G401 (cell line): ENCODE results near the gene KDM6A. TPM values are rescaled to one million over a fixed set of nuclear protein-coding genes. Genes with fewer than 3 reads are reported as not detected.
"Not testable (repeated sequence)": the region's sequence is repeated elsewhere in the genome, so short reads cannot be mapped to it uniquely, and the experiment has no call there.

ENCODE experiments used
- DNase-seq: peaks from one replicate; pipeline ENCODE4 v3.0.0-alpha.2; 2015; ENCODE audit warnings: low spot score
- in situ Hi-C: cut with HindIII; loops from 2 replicates; pipeline ENCODE4 v1.10.0; 2016; ENCODE audit warnings: low sequenced_read_pairs, mixed read lengths
- total RNA-seq: library from RNA; depleted of rRNA; stranded (reverse); fragments of >200 nt; shearing (Covaris generic); gene quantifications from 2 replicates; pipeline ENCODE4 v1.2.3, GENCODE V29; 2014

The KDM6A gene
- total RNA-seq, 1 experiment from 2014 or later: 17.3 TPM

DNA sequence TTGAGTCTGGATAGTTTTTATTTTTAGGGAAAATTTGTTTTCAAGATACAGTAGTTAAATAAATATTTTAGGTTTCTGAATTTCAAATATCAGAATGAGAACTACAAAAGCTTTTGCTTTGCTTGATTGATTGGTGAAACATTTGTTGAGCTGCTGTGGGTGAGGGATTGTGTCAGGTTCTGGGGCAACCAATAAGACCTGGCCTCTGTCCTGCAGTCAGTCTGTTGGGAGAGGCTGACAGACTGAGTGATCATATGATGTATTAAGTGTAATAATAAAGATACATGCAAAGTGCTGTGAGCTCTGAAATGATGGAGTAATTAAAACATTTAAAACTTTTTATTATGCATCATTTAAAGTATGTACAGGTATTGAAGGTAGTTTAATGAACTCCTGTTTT lies 9.6 kb downstream of the KDM6A start:
- no peak for DNase-seq
- in situ Hi-C loops: no loop called here

DNA sequence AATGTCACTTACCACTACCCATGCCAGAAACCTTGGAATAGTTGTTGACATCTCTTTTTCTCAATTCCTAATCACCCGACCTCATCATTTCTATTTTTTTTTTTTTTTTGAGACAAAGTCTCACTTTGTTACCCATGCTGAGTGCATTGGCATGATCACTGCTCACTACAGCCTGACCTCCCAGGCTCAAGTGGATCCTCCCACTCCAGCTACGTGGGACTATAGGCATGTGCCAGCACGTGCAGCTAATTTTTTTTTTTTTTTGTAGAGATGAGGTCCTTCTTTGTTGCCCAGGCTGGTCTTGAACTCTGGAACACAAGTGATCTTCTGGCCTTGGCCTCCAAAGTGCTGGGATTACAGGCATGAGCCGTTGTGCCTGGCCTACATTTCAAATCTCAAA lies 12.0 kb downstream of the KDM6A start:
- no peak for DNase-seq
- in situ Hi-C loops: no loop called here

DNA sequence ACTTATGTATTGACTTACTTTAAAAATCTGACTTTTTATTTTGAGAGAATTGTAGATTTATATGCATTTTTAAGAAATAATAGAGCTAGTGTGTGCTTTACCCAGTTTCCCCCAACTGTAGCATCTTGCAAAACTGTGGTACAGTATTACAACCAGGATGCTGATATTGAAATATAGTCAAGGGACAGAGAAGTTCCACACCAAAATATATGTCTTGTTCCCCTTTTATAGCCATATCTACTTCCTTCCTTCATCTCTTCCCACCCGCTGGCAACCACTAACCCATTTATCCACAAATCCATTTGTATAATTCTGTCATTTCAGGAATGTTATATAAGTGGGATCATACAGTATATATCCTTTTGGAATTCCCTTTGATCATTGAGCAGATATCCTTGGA lies 16.8 kb downstream of the KDM6A start:
- in situ Hi-C loops: no loop called here
- DNase-seq: no peak

DNA sequence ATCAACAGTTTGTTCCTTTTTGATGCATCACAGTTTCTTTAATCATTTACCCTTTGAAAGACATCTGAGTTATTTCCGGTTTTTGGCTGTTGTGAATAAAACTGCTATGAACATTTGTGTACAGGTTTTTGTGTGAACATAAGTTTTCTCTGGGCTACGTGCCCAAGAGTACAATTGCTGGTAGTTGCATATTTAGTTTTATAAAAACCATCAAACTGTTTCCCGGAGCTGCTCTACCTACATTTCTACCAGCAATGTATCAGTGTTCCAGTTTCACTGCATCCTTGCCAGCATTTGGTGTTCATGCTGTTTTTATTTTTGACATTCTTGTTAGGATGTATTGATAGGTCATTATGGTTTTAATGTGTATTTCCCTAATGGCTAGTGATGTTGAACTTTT lies 17.3 kb downstream of the KDM6A start:
- in situ Hi-C loops: no loop called here
- no peak for DNase-seq

DNA sequence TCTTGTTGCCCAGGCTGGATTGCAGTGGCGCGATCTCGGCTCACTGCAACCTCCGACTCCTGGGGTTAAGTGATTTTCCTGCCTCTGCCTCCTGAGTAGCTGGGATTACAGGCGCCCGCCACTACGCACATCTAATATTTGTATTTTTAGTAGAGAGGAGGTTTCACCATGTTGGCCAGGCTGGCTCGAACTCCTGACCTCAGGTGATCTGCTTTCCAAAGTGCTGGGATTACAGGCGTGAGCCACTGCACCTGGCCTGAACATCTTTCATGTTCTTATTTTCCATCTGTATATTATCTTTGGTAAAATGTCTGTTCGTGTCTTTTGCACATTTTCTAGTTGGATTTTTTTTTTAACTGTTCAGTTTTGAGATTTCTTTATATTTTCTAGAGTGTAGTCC lies 17.7 kb downstream of the KDM6A start:
- in situ Hi-C loops, DNase-seq: not testable (repeated sequence)

DNA sequence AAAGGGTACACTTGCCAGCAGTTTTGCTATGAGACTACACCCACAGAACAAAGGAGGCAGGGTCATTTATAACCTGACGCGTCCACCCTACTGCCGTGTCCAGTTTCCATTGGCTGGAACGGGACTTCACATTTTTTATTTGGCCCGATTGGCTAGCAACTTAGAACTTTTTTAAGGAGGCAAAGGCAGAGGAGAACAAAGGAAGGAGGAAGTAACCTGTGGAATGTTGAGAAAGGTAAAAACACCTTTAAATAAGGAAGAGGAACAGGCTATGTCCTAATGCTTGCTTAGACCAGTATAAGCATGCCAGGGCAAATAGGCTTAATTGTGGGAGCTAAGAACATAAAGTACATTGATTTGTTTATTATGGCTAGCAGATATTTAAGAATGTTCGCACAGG lies 18.7 kb downstream of the KDM6A start:
- no peak for DNase-seq
- in situ Hi-C loops: no loop called here

DNA sequence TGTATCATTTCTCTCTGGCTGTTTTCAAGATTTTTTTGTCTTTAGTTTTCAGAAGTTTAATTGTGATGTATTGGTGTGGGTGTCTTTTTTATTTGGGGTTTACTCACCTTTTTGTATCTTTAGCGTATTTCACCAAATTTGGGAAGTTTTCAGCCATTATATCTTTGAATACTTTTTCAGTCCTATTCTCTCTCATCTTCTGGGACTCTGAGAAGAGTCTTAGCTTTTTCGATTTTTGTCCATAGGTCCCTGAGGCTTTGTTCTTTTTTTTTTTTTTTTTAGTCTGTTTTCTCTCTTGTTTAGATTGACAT lies 23.8 kb downstream of the KDM6A start:
- no peak for DNase-seq
- in situ Hi-C loops: no loop called here

DNA sequence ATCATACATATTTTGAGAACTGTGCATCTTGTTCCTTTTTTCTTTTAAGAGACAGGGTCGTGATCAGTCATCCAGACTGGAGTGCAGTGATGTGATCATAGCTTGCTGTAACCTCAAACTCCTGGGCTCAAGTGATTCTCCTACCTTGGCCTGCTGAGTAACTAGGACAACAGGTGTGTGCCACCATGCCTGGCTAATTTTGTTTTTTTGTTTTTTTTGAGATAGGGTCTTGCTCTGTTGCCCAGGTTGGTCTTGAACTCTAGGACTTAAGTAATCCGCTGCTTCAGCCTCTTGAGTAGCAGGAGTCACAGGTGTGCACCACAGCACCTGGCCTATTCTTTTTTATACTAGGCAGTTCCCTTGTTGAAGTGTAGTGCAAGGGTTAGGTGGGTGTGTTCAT lies 24.6 kb downstream of the KDM6A start:
- no peak for DNase-seq
- in situ Hi-C loops: no loop called here

DNA sequence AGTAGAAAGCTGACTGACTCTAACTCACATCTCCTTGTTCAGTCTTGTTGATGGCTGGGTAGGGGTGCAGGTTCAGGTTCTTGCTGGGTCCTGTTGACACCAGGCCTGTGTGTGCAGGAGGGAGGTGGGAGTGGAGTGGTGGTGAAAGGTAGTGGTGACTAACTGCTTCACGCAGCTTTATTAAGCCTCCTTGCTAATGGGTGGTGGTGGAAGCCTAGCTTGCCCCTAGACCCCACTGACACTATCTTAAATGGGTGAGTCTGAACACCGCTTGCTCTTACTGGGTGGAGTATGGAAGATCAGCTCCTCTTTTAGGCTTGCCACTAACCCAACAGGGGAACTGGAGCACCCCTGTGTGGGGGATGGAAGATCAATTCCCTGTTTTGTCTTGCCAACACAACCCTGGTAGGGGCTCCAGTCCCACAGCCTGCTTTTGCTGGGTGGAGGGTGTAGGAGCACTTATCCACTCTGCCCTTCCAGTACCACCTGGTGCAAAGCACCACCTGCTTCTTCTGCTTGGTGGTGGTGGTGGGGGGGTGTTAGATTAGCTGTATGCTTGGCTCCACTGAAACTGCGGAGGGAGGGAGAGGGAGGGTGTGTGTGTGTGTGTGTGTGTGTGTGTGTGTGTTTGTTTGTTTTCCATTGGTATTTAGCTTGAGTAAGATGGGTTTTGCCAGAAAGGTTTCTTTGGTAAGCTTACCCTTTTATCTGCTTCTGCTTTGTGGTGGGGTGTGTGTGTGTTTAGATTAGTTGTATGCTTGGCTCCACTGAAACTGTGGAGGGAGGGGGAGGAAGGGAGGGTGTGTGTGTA lies 25.6 kb downstream of the KDM6A start:
- in situ Hi-C loops: no loop called here
- no peak for DNase-seq

DNA sequence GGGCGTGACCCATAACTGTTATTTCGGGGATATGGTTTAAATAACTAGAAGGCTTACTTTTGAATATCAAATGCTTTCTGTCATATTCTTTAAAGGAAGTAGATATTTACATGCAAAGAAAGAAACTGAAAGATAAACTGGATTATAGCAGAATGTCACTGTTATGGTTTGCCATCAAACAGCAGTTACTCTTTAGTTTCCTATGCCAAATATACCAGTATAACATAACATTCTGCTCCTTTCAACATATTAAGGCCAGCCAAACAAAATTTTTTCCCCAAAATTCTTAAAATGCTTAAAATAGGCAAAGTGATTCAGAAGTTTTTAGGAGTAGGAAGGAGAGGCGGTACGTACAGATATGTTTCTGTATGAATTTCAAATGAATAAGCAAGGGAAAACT lies 27.0 kb downstream of the KDM6A start:
- in situ Hi-C loops: no loop called here
- DNase-seq: no peak

DNA sequence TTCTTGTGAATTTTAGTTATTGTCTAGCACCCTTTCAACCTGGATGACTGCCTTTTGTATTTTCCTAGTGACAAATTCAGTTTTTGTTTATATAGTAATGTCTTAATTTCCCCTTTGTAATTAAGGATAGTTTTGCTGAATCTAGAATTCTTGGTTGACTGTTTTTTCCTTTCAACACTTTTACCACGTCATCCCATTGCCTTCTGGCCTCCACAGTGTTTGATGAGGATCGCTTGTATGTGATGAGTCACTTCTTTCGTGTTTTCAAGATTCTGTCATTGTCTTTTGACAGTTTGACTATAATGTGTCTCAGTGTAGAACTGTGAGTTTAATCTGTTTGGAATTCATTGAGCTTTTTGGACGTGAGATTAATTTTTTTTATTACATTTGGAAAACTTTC lies 30.1 kb downstream of the KDM6A start:
- in situ Hi-C loops: no loop called here

DNA sequence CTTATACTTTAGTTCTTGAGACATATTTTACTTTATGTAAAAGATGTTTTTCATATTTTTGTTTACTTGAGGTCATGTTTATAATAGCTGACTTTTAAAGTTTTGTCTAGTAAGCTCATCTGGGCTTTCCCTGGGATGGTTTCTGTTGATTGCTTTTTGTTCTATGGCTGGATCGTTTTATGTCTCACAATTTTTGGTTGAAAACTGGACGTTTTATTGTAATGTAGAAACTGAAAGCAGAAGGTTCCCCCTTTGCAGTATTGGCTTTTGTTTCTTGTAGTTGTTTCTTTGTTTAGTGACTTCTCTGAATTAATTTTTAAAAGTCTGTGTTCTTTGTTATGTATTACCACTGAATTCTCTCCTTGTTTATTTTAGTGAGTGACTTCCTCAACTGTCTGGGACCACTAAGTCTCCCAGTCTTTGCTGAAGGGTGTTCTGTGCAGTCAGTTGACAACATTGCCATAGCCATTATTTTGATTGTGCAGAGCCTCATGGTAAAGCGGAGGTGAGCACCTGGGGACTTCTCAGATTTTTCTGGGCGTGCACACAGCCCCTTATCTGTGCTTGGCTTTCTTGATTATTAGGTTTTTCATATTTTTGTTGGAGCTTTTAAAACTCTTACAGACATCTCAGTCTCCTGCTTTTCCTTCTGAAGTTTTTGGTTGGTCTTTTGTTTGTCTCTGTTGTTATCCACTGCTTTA lies 31.0 kb downstream of the KDM6A start:
- DNase-seq: no peak
- in situ Hi-C loops: no loop called here

More for the DNA sequence above, 30.1 kb downstream of the KDM6A start:
- DNase-seq: no peak

DNA sequence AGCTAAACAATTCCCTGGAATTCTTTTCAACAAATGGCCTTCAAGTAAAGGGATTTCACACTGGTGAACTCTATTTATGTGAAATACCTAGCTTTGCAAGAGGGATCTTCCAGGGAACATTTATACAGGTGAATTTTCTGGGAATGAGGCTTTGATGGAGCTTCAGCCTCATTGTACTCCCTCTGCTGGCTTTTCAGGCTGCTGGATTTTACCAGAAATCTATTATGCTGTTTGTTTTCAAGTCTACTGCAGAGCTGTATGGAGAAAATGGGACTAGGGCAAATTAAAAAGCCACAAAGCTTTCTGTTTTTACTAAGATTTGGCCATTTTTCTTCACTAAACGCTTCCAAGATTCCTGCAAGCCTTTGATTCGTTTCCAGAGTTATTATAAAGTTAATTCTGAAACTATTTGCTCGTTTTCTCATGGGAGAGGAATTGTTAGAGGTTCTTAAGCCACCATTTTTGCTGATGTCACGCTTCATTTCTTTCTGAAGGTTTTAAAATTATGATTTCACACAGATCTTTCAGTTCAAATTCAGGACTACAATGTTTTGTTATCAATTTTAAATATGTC lies 31.6 kb downstream of the KDM6A start:
- in situ Hi-C loops: no loop called here
- peak; percentile 15 for DNase-seq

DNA sequence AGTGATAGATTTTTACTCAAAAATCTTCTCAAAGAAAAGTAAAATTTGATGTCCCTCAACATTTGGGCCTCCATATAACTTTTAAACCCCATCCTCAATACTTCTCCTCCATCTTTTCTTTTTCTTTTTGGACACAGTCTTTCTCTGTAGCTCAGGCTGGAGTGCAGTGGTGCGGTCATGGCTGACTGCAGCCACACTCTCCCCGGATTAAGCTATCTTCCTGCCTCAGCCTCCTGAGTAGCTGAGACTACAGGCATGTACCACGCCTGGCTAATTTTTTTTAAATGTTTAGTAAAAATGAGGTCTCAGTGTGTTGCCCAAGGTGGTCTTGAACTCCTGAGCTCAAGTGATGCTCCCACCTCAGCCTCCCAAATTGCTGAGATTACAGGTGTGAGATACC lies 33.1 kb downstream of the KDM6A start:
- in situ Hi-C loops: no loop called here
- DNase-seq: no peak

DNA sequence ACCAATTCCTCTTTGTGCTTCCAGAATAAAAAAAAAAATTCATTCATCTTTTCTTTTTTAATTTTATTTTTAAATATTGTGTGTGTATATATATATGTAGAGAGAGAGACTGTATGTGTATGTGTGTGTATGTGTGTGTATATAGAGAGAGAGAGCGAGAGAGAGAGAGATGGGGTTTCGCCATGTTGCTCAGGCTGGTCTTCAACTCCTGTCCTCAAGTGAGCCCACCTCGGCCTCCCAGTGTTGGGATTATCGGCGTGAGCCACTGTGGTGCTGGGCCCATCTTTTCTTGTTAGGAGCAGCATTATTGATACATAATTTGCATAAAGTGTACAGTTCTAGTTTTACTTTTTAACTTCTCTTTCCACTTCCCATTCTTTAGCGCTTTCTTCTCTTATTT lies 33.6 kb downstream of the KDM6A start:
- in situ Hi-C loops: no loop called here
- no peak for DNase-seq

DNA sequence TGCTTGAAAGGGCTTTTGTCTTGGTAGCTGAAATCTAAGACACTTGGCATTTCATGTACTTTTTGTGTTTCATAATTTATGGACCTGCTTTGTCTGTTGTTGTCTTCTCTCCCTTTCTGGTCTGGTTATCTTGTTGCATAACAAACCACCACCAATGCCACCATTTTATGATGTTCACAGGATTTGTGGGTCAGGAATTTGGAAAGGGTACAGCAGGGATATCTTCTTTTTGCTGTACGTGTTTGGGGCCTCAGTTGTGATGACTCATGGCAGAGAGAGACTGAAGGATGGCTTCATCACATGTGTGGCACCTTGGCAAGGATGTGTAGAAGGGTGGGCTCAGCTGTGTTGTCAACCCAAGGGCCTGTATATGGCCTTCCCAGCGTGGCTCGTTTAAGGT lies 35.2 kb downstream of the KDM6A start:
- in situ Hi-C loops: no loop called here
- DNase-seq: no peak

DNA sequence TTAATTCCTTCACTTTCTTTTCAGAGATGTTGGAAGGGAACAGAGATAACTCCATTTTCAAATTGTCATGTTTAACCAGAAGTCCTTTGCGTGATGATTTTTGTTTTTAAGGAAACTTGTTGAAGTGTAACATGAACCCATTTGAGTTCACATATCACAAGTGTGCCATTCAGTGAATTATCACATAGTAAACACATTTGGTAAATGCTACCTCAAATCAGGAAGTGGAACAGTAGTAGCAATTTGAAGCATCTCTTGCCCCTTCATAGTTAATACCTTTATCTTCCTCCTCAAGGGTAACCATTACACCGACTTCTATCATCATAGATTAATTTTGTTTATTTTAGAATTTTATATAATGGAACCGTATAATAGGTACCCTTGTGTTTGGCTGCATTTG lies 35.8 kb downstream of the KDM6A start:
- in situ Hi-C loops: no loop called here

DNA sequence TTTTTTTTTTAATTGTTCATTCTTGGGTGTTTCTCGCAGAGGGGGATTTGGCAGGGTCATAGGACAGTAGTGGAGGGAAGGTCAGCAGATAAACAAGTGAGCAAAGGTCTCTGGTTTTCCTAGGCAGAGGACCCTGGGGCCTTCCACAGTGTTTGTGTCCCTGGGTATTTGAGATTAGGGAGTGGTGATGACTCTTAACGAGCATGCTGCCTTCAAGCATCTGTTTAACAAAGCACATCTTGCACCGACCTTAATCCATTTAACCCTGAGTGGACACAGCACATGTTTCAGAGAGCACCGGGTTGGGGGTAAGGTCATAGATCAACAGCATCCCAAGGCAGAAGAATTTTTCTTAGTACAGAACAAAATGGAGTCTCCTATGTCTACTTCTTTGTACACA lies 37.5 kb downstream of the KDM6A start:
- in situ Hi-C loops, DNase-seq: not testable (repeated sequence)

More for the DNA sequence above, 35.8 kb downstream of the KDM6A start:
- DNase-seq: no peak

DNA sequence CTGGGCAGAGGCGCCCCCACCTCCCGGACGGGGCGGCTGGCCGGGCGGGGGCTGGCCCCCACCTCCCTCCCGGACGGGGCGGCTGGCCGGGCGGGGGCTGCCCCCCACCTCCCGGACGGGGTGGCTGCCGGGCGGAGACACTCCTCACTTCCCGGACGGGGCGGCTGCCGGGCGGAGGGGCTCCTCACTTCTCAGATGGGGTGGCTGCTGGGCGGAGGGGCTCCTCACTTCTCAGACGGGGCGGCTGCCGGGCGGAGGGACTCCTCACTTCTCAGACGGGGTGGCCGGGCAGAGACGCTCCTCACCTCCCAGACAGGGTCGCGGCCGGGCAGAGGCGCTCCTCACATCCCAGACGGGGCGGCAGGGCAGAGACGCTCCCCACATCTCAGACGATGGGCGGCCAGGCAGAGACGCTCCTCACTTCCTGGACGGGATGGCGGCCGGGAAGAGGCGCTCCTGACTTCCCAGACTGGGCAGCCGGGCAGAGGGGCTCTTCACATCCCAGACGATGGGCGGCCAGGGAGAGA lies 38.1 kb downstream of the KDM6A start:
- DNase-seq, in situ Hi-C loops: not testable (repeated sequence)
